GM20431 (cell line): ENCODE results near the gene NPW.

Experiments
- in situ Hi-C: fragments of 300-500 bp; cut with MseI, MboI; formaldehyde crosslinking; loops from one replicate; pipeline ENCODE4 v1.15.0; 2020; ENCODE audit warnings: low sequenced_read_pairs; ENCODE audit not compliant: unreplicated experiment

Gene NPW

DNA sequence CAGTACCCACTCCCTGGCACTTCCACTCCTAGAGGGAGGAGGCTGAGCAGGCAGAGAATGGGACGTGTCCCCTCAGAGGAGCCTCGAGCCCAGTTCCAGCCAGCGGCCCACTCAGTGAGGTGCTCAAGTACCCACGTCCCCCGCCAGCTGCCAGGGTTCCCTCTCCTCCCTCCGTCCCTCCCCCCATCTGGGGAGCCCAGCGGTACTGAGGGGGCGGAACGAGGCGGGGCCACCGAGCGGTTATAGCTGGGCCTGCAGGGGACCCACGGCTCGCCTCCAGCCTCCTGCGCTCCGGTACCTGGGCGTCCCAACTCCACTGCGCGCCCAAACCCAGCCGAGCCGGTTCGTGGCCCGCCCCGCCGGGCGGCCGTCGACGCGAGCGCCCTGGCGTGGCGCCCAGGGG lies at the start of gene NPW:
NPW (plus strand) TSS at position 268 of the 403 bp plus-strand sequence.
- in situ Hi-C loops = no loop called here

DNA sequence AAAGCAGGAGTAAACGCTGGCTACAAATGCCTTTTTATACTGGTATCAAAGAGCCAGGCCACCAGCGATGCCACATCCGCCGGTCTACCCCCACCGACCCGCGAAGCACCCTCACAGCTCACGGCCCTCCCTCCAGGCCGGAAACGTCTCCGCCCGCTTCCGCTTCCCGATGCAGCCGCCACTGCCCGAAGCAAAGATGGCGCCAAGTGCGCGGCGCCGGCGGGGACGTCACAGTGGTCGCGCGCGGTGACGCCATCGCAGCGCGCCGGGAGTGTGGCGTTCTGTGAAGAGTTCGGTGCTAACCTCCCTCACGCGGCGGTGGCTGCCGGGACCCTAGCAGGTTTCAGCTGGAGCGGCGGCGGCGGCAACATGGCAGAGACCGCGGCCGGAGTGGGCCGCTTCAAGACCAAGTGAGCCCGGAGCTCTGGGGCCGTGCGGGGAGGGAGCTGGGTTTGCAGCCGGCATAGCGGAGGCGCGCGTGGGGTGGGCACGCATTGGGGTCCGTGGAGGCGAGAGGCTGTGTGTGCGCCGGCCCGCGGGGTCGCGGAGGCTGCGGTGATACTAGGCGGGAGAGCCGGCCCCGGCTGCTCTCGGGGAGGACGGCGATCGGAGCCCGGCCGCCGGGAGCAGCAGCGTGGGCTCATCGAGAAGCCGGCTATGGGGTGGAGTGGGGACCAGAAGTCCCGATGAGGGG lies 47.6 kb upstream of the NPW start, which contains the start of gene TBL3:
TBL3 (plus strand) TSS at position 258 of the 694 bp plus-strand sequence; CDS start at position 370, 112 bp downstream.
- in situ Hi-C loops = no loop called here

DNA sequence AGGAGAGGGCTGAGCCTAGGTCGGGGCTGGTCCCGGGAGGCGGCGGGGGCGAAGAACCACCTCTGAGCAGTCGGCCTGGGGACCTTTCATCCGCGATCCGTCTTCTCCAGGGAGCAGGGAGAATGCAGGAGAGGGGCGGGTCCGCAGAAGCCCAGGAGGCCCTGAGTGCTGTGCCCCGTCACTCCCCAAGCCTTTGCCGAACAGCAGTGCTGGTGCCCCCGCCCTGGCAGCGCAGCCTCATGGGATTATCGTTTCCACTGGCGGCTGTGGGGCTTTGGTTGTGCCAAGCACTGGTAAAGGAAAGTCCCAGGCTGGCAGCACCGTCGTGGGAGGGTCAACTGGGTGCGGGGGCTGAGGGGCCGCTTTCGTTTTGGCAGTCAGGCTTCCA lies 47.1 kb upstream of the NPW start:
- in situ Hi-C loops = no loop called here

DNA sequence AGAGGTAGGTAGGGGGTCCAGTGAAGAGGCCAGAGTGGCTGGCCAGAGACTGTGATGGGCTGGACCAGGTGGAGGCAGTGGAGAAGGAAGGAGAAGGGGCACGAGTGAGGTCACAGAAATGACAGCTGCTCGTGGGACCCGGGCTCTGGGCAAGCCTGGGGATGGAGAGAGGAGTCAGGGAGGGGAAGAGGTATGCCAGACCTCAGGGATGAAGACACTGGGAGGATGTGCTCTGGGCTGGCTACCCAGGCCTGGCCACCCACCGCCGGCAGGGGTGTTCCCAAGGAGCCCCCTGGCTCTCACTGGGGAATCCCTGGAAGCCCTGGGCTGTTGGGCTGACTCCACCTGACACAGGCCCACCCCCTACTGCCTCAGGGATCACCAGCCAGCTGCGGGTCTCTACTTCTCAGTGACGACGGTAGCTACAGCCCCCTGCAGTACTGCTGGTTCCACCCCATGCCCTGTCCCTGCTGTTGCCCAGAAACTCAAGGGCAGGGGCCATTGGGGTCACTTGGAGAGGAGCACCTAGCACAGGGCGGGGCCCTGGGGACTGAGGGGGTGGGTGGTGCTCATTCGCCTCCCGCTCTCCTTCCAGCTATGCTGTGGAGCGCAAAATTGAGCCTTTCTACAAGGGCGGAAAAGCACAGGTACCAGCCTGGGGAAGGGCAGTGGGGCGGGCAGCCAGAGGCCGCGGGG lies 46.0 kb upstream of the NPW start:
- in situ Hi-C loops = no loop called here

DNA sequence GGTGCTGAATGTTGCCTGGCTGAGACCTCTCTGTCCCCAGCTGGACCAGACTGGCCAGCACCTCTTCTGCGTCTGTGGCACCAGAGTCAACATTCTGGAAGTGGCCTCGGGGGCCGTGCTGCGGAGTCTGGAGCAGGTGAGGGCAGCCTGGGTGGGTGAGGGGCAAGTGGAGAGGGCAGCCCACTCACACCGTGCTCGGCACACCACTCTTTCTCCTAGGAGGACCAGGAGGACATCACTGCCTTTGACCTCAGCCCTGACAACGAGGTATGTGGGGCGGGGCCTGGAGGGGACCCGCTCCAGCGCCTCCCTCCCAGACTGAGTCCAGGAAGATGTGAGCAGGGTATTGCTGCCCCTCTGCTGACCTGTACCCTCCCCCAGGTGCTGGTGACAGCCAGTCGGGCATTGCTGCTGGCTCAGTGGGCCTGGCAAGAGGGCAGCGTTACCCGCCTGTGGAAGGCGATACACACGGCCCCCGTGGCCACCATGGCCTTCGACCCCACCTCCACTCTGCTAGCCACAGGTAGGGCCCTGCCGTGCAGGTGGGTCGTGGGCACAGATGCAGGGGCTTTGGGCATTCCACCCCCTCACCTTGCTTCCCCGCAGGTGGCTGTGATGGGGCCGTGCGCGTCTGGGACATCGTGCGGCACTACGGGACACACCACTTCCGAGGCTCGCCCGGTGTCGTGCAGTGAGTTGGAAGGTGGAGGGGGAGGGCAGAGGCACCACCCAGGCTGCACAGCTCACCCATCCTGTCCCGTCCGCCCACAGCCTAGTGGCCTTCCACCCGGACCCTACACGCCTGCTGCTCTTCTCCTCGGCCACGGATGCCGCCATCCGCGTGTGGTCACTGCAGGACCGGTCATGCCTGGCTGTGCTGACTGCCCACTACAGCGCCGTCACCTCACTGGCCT lies 45.2 kb upstream of the NPW start:
- in situ Hi-C loops = no loop called here

DNA sequence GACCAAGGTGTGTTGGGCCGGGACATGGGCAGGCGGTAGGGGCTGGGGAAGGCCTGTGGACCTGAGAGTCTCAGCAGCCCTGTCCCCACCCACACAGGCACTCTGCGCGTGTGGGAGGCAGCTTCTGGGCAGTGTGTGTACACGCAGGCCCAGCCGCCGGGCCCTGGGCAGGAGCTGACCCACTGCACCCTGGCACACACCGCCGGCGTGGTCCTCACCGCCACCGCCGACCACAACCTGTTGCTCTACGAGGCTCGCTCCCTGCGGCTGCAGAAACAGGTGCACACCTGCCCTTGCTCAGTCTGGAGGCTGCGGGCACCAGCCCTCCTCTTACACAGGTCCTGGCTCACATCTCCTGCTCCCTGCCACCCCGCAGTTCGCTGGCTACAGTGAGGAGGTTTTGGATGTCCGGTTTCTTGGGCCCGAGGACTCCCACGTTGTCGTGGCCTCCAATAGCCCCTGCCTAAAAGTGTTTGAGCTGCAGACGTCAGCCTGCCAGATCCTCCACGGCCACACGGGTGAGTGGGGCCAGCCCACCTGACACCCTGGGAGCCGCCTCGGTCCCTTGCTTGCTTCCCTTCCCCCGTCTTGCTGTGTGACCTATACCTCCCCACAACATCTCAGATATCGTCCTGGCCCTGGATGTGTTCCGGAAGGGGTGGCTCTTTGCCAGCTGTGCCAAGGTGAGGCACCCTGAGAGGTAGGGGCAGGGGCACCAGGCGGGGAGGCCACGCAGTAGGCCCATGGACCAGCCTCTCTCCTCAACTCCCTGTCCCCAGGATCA lies 44.0 kb upstream of the NPW start:
- in situ Hi-C loops = no loop called here

DNA sequence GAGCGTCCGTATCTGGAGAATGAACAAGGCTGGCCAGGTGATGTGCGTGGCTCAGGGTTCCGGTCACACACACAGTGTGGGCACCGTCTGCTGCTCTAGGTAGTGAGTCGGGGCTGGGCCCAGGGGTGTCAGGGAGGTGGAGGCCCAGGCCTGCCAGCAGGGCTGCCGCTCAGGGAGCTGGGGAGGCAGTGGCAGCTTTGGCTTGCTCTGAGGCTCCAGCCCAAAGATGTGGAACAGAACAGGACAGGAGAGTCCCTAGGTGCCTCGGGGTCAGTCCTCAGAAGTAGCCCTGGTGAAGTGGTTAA lies 43.4 kb upstream of the NPW start:
- in situ Hi-C loops = no loop called here

DNA sequence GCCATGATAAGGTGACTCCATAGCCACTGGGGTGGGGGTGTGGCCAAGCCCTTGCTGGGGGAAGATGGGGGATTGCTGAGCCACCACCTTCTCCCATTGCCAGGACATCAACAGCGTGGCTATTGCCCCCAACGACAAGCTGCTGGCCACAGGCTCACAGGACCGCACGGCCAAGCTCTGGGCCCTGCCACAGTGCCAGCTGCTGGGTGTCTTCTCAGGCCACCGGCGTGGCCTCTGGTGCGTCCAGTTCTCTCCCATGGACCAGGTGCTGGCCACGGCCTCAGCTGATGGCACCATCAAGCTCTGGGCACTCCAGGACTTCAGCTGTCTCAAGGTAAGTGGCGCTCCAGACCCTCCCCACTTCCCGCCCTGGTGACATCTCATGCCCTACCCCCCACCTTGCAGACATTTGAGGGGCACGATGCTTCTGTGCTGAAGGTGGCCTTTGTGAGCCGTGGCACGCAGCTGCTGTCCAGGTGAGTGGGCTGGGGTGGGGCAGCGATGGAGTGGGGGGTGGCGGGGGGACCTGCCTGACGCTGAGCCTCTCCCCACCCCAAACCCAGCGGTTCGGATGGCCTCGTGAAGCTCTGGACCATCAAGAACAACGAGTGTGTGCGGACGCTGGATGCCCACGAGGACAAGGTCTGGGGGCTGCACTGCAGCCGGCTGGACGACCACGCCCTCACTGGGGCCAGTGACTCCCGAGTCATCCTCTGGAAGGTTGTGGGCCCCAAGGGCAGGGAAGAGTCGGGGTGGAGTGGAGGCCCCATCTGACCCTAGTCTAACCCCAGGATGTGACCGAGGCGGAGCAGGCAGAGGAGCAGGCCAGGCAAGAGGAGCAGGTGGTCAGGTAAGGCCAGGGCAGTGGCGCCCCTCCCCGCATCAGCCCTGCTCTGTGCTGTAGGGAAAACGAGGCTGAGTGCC lies 42.4 kb upstream of the NPW start:
- in situ Hi-C loops = no loop called here

DNA sequence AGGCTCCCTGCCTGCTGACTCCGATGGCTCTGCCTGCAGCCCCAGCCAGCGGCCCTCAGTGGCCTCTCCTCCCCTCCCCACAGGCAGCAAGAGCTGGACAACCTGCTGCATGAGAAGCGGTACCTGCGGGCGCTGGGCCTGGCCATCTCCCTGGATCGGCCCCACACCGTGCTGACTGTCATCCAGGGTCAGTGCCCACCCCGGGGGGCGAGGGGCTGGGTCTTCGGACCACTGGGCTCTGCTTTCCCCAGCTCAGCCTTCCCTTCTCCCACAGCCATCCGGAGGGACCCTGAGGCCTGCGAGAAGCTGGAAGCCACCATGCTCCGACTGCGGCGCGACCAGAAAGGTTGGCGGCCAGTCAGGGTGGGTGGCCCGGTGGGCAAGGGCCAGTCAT lies 41.7 kb upstream of the NPW start:
- in situ Hi-C loops = no loop called here

DNA sequence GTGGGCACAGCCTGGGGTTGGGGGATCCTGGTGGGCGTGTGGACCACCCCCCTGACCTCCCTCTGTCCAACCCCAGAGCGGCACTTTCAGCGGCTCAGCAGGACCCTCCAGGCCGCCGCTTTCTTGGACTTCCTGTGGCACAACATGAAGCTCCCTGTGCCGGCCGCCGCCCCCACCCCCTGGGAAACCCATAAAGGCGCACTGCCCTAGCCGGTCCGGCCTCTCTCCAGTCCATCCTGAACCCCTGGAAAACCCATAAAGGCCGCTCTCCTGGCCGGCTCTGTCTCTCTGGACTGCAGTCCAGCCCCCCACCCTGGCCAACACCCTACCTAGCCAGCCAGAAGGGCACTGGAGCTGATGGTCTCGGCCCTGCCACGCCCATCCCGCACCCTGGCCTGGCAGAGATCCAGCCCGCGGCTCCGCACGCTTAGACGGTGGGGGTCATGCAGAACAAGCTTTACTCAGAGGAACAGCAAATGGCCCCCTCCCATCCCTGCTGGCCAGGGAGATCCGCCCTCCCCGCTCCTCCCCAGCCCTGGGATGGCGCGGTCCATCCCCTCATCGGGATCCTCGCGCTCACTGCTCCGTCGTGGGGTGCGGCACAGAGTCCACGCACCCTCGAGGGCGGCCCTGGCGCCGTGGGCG lies 41.0 kb upstream of the NPW start:
- in situ Hi-C loops = no loop called here

DNA sequence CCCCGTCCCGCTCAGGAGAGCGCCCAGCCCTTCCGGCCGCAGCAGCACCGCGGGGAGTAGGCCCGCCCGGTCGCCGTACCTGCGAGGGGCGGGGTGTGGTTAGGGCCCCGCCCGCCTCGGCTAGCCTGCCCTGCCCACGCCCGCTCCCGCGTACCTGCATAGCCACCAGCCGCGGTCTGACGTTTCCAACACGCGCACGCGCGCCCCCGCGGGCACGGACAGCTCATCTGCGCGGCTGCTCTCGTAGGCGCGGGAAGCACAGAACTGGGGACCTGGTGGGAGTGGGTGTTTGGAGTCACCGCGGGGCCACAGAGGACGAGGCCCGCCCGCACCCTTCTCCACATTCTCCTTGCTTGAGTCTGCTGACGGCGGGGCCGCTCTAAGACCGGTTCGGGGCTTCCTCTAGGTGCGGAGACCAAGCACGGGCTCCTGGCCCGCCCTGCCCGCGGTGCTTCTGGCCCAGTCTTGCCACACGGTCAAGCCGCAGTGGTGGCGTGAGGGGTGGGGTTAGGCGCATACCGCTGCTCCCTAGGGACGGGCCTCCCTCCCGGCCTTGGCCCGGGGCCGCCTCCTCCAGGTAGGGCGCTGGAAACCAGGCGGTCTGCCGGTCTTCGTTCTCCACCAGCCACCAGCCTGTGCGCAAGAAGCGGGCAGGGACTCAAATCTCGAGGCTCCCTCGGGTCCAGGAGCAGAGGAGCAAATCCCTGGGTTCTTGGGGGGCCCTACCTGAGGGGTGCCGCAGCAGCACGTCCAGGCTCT lies 40.1 kb upstream of the NPW start:
- in situ Hi-C loops = no loop called here

DNA sequence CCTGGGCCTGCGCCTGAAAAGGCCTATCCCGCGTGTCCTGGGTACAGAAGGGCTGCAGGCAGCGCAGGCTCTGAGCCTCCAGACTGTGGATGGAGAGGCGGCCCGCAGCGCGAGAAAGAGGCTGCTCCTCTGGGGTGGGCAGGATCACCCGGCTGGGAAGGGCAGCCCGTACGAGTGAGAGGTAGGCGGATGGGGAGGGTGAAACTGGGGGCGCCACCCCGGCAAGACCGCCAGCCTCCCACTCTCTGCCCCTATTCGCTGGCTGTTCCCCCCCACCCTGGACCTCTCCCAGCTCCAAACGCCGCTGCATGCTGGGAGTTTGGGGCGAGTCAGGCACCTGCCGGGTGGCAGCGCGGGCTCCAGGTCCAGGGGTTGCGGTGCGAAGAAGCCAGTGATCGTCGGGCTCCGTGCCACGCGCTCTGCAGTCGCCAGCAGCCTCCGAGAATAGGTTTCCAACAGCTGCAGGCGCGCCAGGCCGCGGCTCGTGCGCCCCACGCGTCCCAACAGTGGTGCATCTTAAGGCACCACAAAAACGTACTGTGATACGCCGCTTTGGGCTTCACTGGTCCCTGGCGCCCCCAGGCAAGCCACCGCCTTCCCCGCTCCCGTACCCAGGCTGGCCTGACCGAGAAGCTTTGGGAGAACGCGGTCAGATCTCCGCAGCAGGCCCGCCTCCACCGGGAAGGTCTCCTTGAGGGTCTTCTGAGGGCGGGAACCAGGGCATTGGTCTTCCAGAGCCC lies 39.4 kb upstream of the NPW start:
- in situ Hi-C loops = no loop called here

DNA sequence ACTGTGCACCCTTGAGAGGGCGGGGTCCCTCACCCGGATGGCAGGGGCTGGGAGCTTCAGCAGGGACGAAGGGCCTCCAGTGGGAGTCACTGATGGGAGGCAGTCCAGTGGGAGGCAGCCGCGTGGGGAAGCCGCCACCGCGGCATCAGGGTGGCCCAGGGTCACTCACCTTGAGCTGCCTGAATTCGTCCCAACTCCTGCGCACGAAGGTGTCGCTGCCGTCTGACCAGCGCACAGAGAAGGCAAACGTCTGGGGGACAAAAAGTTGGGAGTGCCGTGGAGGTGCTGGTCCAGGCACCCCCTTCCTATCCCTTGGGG lies 38.9 kb upstream of the NPW start:
- in situ Hi-C loops = no loop called here

DNA sequence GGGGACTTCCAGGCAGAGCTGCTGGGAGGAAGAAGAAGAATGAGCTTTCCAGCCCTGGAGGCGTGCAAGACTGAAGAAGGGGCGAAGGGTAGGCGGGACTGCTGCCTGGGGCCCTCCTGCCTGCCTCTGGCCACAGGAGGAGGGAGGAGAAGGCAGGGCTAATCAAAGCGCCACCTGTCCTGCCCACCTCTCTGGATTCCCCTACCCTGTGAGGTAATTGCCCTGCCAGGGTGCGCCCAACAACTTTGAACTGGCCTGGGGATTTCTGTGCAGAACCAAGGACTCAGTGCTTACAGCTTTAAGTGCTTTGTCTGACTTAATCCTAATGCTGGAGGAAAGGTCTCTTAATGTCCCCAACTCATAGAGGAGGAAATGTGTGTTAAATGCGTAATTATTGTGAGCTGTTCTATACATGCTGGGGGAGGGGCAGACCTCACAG lies 38.2 kb upstream of the NPW start, which contains the start of gene NOXO1:
NOXO1 (minus strand) TSS at position 72 of the 439 bp plus-strand sequence. CDS start 290 bp downstream, outside the sequence.
- in situ Hi-C loops = no loop called here

DNA sequence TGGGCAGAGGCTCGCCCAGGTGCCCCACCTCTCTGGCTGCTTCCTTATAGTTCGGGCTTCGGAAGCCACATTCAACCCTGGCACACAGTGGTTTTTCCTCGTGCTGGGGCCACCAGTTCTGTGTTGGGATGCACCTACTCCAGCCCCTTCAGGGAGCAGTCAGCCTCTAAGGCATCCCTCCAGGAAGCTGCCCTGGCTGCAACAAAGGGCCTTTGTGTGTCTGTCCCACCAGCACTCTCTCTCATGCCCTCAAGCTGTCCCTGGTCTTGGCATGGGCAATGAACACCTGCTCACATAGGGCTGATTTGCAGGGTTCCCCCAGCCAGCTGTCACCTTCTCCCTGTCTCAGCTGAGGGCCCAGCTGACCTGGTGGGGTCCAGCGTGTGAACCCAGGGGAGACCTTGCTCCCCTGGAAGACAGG lies 37.6 kb upstream of the NPW start:
- in situ Hi-C loops = no loop called here

DNA sequence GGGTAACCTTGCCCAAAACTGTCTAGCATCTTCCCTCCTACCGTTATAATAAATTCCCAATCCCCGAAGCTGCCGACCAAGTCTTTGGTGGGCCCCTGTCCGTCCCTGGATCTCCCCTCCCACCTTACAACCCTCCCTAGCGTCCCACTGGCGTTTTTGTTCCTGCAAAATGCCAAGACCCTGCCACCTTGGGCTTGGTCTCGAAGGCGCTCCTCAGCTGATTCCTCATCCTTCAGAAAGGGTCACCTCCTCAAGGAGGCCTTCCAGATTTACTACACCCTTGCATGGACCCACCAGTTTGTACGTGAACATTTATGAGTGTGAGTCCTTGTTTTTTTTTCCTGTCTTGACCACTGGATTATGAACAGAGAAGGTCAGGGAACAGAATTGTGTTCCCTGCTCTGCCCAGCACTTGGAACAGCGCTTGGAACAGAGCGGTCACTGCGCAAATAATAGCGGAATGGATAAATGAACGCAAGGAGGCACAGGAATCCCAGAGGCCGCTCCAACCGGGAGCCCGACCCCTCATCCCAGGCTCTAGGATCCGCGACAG lies 36.5 kb upstream of the NPW start:
- in situ Hi-C loops = no loop called here
